ENCODE data around the gene RABGGTA. TPM values are rescaled to one million over a fixed set of nuclear protein-coding genes. Genes with fewer than 3 reads are reported as not detected.
A peak's percentile ranks its signal among the peaks of the same experiment; 100 is the strongest.
"Not testable (repeated sequence)": the region's sequence is repeated elsewhere in the genome, so short reads cannot be mapped to it uniquely, and the experiment has no call there.

Gene RABGGTA
- total RNA-seq, 1 donor from 2014 or later: 54.0 TPM

- Histone ChIP-seq H3K4me3 (ENCODE audit: low read depth, low read length) (peak overlapping the region; percentile 91), H3K27me3 (ENCODE audit: control insufficient read depth, insufficient read depth, low read length) (no peaks in the 10 kb centered on the region), H3K36me3 (ENCODE audit: control insufficient read depth, insufficient read depth, low read length) (no peaks in the 10 kb centered on the region)
- no peak for DNase-seq (ENCODE audit: low read depth)
- no peak for TF ChIP-seq CTCF (IDR thresholded peaks at IDR 0.05; ENCODE audit: insufficient read depth, low read length, poor library complexity, severe bottlenecking)
Measured at GRCh38 chr14:24231263-24232120, 39.9 kb downstream of the RABGGTA start.

GRCh38 chr14:24228902-24229301 is 42.5 kb downstream of the RABGGTA start:
- DNase-seq (ENCODE audit: low read depth): no peak
- Histone ChIP-seq H3K27me3 (ENCODE audit: control insufficient read depth, insufficient read depth, low read length) (no peaks in the 10 kb centered on the region), H3K36me3 (ENCODE audit: control insufficient read depth, insufficient read depth, low read length) (no peaks in the 10 kb centered on the region), H3K4me3 (ENCODE audit: low read depth, low read length) (no peak overlapping the region)
- TF ChIP-seq CTCF (IDR thresholded peaks at IDR 0.05; ENCODE audit: insufficient read depth, low read length, poor library complexity, severe bottlenecking): no peak

GRCh38 chr14:24226473-24226872 is 44.9 kb downstream of the RABGGTA start:
- H3K27me3 ChIP-seq (ENCODE audit: control insufficient read depth, insufficient read depth, low read length): no peaks in the 10 kb centered on the region
- TF ChIP-seq CTCF (IDR thresholded peaks at IDR 0.05; ENCODE audit: insufficient read depth, low read length, poor library complexity, severe bottlenecking): no peak
- no peaks in the 10 kb centered on the region for H3K36me3 ChIP-seq (ENCODE audit: control insufficient read depth, insufficient read depth, low read length)

GRCh38 chr14:24224618-24225071 is 46.8 kb downstream of the RABGGTA start:
- DNase-seq (ENCODE audit: low read depth): no peak
- H3K36me3 ChIP-seq (ENCODE audit: control insufficient read depth, insufficient read depth, low read length): no peaks in the 10 kb centered on the region
- H3K4me3 ChIP-seq (ENCODE audit: low read depth, low read length): no peak overlapping the region
- H3K27me3 ChIP-seq (ENCODE audit: control insufficient read depth, insufficient read depth, low read length): no peaks in the 10 kb centered on the region
- TF ChIP-seq CTCF (IDR thresholded peaks at IDR 0.05; ENCODE audit: insufficient read depth, low read length, poor library complexity, severe bottlenecking): no peak

More at GRCh38 chr14:24226473-24226872, 44.9 kb downstream of the RABGGTA start:
- no peak overlapping the region for H3K4me3 ChIP-seq (ENCODE audit: low read depth, low read length)
- DNase-seq (ENCODE audit: low read depth): no peak

GRCh38 chr14:24222987-24223386 is 48.4 kb downstream of the RABGGTA start:
- not testable (repeated sequence) for H3K36me3 ChIP-seq (ENCODE audit: control insufficient read depth, insufficient read depth, low read length); H3K4me3 ChIP-seq (ENCODE audit: low read depth, low read length); H3K27me3 ChIP-seq (ENCODE audit: control insufficient read depth, insufficient read depth, low read length); DNase-seq (ENCODE audit: low read depth)

- Histone ChIP-seq H3K4me3 (ENCODE audit: low read depth, low read length) (no peak overlapping the region), H3K27me3 (ENCODE audit: control insufficient read depth, insufficient read depth, low read length) (no peaks in the 10 kb centered on the region), H3K36me3 (ENCODE audit: control insufficient read depth, insufficient read depth, low read length) (peaks cover 3% of the 10 kb centered on the region)
- no peak for DNase-seq (ENCODE audit: low read depth)
- TF ChIP-seq CTCF (IDR thresholded peaks at IDR 0.05; ENCODE audit: insufficient read depth, low read length, poor library complexity, severe bottlenecking): no peak
Measured at GRCh38 chr14:24219521-24219920, 51.9 kb downstream of the RABGGTA start.

Measured in kidney epithelial cell (primary cell).